Epithelial cell of proximal tubule (primary cell): Measurements from ENCODE around the gene PPFIA1. TPM values are rescaled to one million over a fixed set of nuclear protein-coding genes. Genes with fewer than 3 reads are reported as not detected.

Source experiments
- DNase-seq: peaks from one replicate; pipeline ENCODE4 v3.0.0-alpha.2; 2011; ENCODE audit warnings: low read depth
- H3K4me3 ChIP-seq: 2 replicates; pipeline ENCODE4 v1.5.1; 2011; ENCODE audit warnings: low read depth, mild to moderate bottlenecking, low read length
- CTCF ChIP-seq: conservative IDR thresholded peaks from 2 replicates; pipeline ENCODE4 v1.5.1; 2012; ENCODE audit warnings: low read depth, mild to moderate bottlenecking, low read length
- total RNA-seq: library from RNA; depleted of rRNA; stranded (reverse); fragments of >200 nt; gene quantifications from 2 replicates; pipeline ENCODE4 v1.2.3, GENCODE V29; 2015

PPFIA1 gene
- total RNA-seq, 1 donor from 2014 or later = 18.0 TPM

- TF ChIP-seq CTCF = no peak
- H3K4me3 ChIP-seq = no peak overlapping the region
- DNase-seq = no peak
These were observed 140.1 kb downstream of the PPFIA1 start for GRCh38 chr11:70410276-70411205.

GRCh38 chr11:70411713-70412452 is 141.4 kb downstream of the PPFIA1 start:
- DNase-seq = no peak
- H3K4me3 ChIP-seq = no peak overlapping the region
- no peak for TF ChIP-seq CTCF

- TF ChIP-seq CTCF = no peak
- no peak overlapping the region for H3K4me3 ChIP-seq
- DNase-seq = no peak
These were observed 142.7 kb downstream of the PPFIA1 start for GRCh38 chr11:70413151-70413550.

- DNase-seq = no peak
- TF ChIP-seq CTCF = no peak
- no peak overlapping the region for H3K4me3 ChIP-seq
These were observed 144.0 kb downstream of the PPFIA1 start for GRCh38 chr11:70414341-70415100.

- no peak overlapping the region for H3K4me3 ChIP-seq
- no peak for DNase-seq
- peak; percentile 26 for TF ChIP-seq CTCF
These were observed 144.7 kb downstream of the PPFIA1 start for GRCh38 chr11:70415191-70415590.

- H3K4me3 ChIP-seq = no peak overlapping the region
- TF ChIP-seq CTCF = no peak
- no peak for DNase-seq
These were observed 145.3 kb downstream of the PPFIA1 start for GRCh38 chr11:70415642-70416395.
